ENCODE data around the gene FRMD4A.

The FRMD4A gene

DNA sequence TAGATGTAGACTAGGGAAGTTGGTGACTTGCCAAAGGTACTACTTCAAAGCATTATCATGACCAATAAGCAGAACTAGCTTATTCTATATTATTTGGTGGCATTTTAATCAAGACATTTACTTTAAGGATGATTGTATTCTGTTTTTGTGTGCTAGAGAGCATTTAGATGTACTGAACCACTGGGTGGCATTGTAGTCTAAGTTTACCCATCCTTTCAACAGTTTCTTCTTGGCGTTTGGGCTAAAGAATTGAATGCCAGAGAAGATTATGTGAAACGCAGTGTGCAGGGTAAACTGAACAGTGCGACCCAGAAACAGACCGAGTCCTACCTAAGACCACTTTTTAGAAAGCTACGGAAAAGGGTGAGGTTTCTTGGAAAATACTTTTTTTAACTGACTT lies 717.2 kb downstream of the FRMD4A start:
- no peak for DNase-seq (ENCODE audit: extremely low spot score)
- TF ChIP-seq, protein P1, sequence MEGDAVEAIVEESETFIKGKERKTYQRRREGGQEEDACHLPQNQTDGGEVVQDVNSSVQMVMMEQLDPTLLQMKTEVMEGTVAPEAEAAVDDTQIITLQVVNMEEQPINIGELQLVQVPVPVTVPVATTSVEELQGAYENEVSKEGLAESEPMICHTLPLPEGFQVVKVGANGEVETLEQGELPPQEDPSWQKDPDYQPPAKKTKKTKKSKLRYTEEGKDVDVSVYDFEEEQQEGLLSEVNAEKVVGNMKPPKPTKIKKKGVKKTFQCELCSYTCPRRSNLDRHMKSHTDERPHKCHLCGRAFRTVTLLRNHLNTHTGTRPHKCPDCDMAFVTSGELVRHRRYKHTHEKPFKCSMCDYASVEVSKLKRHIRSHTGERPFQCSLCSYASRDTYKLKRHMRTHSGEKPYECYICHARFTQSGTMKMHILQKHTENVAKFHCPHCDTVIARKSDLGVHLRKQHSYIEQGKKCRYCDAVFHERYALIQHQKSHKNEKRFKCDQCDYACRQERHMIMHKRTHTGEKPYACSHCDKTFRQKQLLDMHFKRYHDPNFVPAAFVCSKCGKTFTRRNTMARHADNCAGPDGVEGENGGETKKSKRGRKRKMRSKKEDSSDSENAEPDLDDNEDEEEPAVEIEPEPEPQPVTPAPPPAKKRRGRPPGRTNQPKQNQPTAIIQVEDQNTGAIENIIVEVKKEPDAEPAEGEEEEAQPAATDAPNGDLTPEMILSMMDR (IDR thresholded peaks at IDR 0.05; ENCODE audit: control extremely low read depth, extremely low read depth, low read depth, missing control alignments) = peak; percentile 13
- ChIA-PET POLR2A (no interaction called here), CTCF (interaction anchor here (1.1 to 3.2 kb wide), 5 partner anchors 8 to 868 kb away, joined by 3 to 12 read pairs (median 3); no protein-coding TSS in a partner anchor)

DNA sequence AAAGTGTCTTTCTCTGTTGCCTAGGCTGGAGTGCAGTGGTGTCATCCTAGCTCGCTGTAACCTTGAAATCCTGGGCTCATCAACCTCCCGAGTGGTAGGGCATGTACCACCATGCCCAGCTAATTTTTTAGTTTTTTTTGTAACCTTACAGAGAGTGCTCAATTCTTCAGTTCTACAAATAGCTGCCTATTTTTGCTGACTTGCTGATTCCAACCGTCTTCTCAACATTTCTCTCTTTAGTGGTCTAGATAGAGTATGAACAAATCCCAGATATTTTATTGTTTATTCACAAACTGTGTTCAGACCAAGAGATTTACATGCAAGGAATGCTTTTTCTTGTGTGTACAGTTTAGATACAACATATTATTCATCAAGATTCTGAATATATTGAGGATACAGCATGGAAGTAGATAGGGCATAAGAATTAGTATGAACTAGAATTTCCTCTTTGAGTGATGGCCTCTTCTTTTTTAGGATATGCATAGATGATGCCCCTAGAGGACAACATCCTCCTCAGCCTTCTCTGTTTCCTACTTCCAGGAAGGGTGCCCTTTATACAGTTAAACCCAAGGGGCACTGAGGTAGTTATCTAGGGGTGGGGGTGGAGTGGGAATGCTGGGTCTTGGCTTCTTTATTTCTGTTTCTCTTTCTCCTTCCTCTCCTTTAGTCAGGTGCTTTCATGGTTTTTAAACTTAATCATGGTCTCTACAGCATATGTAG lies 717.9 kb downstream of the FRMD4A start:
- DNase-seq (ENCODE audit: extremely low spot score) = no peak
- TF ChIP-seq, protein P1 (IDR thresholded peaks at IDR 0.05; ENCODE audit: control extremely low read depth, extremely low read depth, low read depth, missing control alignments) = no peak
- POLR2A ChIA-PET = no interaction called here
- CTCF ChIA-PET = interaction anchor here (1.1 to 3.2 kb wide), 5 partner anchors 7 to 869 kb away, joined by 3 to 12 read pairs (median 4); no protein-coding TSS in a partner anchor

DNA sequence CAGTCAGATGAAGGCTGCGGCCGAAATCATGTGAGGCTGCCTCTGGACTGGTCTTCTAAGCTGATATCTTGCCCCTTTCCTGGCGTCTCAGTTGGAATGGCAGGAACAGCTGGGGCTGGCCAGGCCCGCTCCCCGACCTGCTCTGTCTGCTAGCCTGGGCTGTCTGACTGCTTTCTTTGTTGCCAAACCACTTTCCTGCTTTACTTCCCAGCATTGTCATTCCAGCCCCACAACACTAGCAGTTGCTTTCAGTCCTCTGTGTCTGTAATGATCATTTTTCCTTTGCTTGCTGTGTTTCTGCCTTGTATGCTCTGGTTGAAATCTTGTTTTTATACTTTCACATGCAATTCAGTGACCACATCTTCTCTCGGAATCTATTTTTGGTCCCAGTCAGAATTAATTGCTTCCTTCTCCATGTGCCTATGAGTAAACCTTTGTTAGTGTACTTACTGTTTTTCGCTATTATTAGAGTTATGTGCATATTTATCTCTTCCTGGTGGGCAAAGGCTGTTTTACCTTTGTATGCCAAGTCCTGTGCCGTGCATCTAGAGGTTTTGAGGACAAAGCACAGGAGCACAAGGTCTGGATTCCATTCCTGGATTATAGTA lies 722.4 kb downstream of the FRMD4A start:
- ChIA-PET CTCF (interaction anchor here (1.0 to 6.0 kb wide), 5 partner anchors 9 to 22 kb away, joined by 3 to 24 read pairs (median 5); partner anchors contain the start of gene PRPF18), POLR2A (no interaction called here)
- DNase-seq (ENCODE audit: extremely low spot score) = no peak
- TF ChIP-seq, protein P1 (IDR thresholded peaks at IDR 0.05; ENCODE audit: control extremely low read depth, extremely low read depth, low read depth, missing control alignments) = no peak

DNA sequence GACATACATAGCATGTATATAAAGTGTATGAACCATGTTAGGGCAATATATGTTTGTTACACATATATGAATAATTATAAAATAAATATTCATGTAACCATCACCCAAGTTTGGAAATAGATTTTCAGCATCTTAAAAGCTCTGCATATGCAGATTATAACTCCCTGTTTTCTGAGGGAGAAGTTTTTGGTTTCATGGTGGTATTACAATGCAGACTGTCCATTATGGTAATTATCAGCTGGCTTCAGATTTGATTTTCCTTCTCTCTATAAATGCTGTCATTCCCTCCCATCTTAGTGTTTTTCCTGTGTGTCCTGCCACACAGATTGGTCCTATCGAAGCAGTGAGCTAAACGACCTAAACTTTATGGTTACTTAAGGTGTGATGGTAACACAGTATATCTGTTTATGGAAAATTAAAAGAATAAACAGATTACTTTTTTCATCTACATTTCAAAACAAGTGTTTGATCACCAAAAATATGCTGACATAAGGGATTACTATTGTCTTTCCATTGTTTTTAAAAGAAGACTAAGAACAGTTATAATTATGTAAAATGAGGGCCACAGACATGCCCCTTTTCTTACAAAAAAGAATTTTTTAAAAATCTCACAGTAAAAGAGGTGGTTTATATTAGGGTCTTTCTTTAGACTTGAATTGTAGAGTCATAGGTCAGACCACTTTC lies 726.2 kb downstream of the FRMD4A start:
- POLR2A ChIA-PET = interaction anchor here (0.7 kb wide), 1 partner anchor 964 kb away, joined by 5 read pairs; no protein-coding TSS in a partner anchor
- DNase-seq (ENCODE audit: extremely low spot score) = no peak
- CTCF ChIA-PET = interaction anchor here (1.4 to 6.0 kb wide), 8 partner anchors 10 to 178 kb away, joined by 3 to 24 read pairs (median 4); partner anchors contain the start of gene PRPF18
- TF ChIP-seq, protein P1 (IDR thresholded peaks at IDR 0.05; ENCODE audit: control extremely low read depth, extremely low read depth, low read depth, missing control alignments) = no peak

DNA sequence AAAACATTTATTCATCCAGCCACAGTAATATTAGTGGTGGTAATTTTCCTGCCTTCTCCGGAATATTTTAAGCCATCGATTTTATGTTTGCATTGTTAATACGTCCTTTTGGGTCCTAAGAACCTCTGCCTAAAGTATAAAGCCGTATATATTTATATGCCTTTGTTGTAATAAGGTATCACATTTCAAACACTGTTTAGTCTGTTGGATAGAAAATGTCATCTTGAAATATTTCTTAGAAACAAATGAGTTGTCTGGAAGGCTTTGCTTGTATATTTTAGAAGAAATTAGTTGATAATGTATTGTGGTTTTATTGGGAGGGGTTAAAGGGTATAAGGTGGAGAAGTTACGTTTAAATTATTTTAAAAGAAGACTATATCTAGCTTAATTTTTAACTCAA lies 732.8 kb downstream of the FRMD4A start:
- DNase-seq (ENCODE audit: extremely low spot score) = no peak
- ChIA-PET POLR2A (no interaction called here), CTCF (interaction anchor here (1.2 kb wide), 1 partner anchor 11 kb away, joined by 5 read pairs; the partner anchor contains the start of gene PRPF18)
- TF ChIP-seq, protein P1 (IDR thresholded peaks at IDR 0.05; ENCODE audit: control extremely low read depth, extremely low read depth, low read depth, missing control alignments) = no peak

DNA sequence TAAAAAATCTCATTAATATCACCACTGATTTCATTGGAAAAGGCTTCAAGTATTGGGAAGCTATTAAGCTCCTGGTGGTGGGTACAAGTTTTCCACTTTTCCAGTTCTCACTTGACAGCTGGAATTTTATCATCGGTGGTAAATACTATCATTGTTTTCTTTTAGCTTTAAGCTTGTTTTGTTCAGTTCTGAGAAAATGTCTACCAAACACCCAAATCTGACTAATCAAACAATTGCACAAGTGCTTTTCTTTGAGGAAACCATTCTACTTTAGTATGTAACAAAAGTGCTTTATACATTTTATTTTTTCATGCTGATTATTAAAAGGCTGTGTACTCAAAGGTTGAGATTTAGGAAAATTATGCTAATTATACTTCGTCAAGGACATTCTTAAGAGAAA lies 736.1 kb downstream of the FRMD4A start:
- ChIA-PET CTCF (no interaction called here), POLR2A (no interaction called here)
- TF ChIP-seq, protein P1 (IDR thresholded peaks at IDR 0.05; ENCODE audit: control extremely low read depth, extremely low read depth, low read depth, missing control alignments) = no peak
- no peak for DNase-seq (ENCODE audit: extremely low spot score)
